HG02885 (cell line): ENCODE data around the gene B3GAT1.

Source experiments
- ATAC-seq: cut with Tn5 transposase; IDR thresholded peaks from one replicate; pipeline ENCODE4 v1.9.1; 2021; ENCODE audit warnings: mild to moderate bottlenecking; ENCODE audit not compliant: unreplicated experiment, poor library complexity

Gene B3GAT1

DNA sequence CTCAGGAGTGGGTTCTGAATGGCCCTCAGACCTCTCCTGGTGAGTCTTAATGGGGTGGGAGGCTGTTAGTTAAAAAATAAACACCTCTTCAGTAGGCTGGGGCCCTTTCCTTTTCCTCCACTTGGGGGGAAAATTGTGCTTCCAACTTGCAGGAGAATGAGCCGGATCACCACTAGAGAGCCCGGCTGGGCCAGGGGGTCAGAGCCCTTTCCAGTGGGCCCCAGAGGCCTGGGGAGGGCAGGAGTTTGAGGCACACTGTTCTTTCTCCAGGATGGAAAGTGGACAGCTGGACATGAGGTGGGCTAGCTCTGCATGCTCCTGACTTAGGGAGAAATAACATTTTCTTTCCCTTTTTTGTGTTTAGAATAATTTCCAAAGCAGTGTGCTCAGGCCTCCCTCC, 32.8 kb downstream of the B3GAT1 start:
- ATAC-seq: no peak

DNA sequence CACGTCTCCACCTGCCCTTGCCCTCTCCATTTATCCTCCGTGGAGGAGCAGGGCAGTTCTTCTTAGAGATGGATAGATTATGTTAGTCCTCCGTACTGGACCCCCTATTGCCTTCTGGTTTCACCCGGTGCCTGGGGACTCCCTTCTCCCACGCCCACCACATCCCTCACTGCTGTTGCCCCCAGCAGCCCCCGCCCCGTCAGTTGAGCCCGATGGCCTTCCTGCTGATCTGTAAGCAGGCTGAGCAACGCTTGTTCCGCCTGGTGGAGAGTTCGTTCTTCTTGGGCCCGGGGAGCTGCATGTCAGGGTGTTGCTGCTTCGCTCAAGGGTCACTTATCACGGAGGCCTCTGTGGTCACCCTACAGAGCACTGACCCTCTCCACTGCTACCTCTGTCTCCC, 34.2 kb downstream of the B3GAT1 start:
- no peak for ATAC-seq

DNA sequence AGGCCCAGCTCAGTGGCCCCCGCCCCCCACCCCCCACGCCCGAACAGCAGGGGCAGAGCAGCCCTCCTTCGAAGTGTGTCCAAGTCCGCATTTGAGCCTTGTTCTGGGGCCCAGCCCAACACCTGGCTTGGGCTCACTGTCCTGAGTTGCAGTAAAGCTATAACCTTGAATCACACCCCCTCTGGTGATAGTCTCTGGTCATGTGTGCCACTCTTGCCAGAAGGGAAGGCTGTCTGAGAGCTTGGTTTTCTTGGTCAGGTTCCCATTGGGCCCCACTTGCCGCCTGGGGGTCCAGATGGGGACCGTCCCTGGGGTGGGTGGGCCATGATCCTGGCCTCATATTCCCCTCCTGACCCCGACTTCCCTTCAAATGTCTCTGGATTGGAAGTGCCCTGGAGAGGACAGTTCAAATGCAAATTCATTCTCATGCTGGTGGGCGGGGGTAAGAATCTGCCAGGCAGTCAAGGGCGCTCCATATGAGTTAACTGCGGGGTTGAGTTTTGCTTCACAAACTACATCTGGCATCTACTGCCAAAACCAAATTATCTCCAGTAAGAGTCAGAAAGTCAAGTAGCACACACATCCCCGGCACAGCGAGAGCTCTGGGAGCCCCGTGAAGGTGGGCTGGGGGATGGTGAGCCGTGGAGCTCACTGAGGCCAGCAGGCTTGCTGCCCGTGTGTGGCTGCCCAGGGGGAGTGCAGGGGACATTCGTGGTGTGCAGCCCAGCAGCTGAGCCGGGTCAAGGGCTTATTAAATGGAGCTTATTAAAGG, 35.7 kb downstream of the B3GAT1 start:
- ATAC-seq: no peak

DNA sequence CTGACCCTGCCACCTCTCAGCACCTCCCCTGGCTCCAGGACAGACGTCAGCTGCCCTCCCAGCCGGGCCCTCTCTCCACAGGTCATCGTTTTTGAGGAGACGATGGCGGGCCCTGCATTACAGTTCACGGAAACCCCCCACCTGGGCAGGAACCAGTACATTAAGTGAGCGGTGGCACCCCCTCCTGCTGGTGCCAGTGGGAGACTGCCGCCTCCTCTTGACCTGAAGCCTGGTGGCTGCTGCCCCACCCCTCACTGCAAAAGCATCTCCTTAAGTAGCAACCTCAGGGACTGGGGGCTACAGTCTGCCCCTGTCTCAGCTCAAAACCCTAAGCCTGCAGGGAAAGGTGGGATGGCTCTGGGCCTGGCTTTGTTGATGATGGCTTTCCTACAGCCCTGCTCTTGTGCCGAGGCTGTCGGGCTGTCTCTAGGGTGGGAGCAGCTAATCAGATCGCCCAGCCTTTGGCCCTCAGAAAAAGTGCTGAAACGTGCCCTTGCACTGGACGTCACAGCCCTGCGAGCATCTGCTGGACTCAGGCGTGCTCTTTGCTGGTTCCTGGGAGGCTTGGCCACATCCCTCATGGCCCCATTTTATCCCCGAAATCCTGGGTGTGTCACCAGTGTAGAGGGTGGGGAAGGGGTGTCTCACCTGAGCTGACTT, 37.0 kb downstream of the B3GAT1 start:
- ATAC-seq: no peak

GRCh38 chr11:134374171-134374570, 37.9 kb downstream of the B3GAT1 start:
- no peak for ATAC-seq

DNA sequence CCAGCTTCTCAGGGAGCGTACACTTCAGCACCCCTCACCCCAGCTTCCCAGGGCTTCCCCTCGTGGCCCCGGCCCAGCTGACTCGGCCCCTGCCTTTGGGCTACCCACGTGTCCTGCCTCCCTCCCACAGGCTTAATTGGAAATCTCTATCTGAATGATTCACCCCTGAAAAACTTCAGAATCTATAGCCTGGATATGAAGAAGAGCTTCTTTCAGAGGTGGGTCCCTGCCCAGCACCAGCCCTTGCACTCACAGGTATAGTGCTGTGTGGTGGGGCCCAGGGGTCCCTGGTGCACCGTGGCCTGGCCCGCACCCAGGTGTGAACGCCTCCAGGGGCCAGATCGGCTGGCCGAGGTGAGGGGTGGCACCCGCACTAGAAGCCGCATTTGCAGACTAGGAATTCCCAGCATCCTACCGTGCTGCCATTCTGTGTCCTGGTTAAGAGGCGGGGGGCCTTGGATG, 38.4 kb downstream of the B3GAT1 start:
- no peak for ATAC-seq

DNA sequence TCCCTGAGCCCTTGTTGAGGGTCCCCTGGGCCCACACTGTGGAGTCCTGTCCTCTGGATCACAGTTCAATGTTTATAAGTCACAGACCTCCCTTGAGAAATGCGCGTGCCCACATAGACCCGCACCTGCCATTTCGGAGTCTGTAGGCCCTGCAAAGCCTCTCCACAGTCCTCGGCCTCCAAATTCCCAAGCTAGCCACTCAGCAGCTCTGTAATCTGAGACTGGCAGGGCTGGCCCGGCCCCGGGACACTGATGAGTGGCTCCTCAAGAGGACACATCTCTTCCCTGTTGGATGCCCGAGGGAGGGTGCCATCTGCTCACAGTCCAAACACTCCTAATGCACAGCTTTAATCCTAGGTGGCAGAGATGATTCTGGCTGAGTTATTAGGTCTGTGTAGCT, 39.1 kb downstream of the B3GAT1 start:
- no peak for ATAC-seq

DNA sequence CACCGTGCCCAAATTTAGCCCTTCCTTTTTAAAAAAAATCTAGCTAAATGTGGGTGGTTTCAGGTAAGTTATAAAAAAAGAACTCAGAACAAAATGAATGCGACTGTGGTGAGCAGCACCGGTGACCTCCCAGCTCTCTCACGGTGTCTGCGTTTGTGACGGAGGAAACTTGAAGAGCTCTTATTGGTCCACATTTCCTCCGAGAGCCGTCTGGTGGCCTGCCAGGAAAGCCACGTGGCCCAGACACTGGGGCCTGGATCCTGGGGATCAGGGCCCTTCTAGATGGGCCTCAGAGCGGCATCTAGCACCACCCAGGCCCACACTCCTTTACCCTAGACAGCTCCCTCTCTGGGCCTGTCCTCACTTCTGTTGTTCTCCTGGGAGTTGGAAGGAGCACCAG, 39.5 kb downstream of the B3GAT1 start:
- ATAC-seq: no peak

DNA sequence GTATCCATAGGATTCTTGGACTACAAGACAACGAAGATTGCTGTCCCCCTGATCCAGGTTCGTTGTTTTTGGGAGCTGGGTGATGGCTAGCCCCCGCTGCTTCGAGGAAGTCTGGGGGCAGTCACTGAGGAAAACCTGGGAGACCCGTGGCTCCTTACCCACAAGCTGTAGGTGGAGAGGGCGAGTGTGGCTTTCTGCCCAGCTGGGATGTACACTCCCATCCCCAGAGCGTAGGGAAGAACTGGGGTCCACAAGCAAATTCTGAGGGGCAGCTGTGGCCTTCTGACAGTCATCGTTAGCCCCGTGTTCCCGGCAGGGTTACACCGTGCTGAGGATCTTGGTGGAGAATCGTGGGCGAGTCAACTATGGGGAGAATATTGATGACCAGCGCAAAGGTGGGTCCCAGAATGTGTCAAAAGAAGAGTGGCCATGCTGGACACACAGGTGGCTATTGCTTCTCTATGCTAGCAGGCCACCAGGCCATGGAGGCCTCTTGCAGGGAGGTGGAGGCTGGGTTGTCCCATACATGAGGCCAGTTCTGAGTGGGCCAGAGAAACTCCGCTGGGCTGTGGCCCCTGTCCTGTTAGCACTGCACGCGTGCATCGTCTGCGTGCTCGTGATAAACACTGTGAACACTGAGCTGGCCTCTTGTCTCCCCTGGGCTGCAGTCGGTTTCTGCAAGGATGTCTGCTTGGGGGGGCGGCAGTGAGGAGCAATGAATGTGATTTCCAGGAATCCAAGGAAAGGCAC, 40.4 kb downstream of the B3GAT1 start:
- no peak for ATAC-seq

DNA sequence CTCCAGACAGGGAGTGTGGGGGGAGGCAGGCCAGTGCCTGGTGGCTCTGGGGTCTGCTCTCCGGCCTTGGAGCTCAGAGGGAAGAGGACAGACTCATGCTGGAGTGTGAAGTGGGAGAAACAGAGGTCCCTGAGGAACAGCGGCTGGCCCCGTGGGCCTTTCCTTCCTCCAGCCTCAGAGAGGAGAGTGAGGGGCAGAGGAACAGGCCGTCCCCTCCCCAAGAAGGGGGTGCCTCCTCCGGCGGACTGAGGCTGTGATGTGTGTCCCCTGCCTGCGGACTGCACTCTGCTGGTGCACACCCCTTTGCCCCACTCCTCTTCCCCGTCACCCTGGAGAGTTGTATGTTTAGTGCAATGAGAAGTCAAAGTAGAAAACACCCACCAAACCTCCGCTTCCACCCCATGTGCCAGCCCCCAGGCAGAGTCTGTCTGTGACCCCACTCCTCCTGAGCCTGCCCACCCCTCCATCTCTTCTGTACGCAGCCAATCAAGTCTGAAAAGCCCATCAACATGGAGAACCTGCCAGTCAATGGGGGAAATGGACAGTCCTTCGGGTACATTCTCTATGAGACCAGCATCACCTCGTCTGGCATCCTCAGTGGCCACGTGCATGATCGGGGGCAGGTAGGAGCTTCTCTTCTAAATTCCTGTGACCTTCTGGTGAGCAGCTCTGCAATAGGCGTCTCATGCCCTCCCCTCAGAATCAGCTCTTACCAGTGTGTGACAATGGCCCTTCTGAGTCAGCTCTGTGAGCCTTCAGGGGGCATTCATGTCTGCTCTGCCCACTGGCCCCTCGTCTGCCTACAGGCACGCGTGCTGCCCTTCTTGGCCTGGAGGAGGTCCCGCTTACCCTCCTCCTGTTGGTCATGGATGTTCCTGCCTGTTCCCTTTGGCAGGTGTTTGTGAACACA, 41.3 kb downstream of the B3GAT1 start:
- ATAC-seq: no peak

GRCh38 chr11:134369656-134370525, 42.2 kb downstream of the B3GAT1 start:
- no peak for ATAC-seq

DNA sequence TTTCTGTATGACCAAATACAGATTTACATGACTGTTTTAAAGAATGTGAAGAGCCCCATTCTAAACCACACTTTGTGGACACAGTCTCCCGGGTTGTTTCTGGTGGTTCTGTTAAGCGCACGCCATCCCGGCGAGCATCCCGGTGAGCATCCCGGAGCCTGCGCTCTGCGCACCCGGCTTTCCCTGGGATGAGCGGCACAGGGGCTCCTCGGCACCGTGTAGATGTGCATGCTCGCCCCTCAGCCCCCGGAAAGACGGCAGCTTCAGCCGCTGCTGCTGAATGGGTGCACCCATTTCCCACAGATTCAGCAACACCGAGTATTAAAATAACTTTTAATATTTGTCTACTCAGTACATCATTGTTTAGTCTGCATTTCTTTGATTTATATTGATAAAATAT, 44.3 kb downstream of the B3GAT1 start:
- no peak for ATAC-seq

DNA sequence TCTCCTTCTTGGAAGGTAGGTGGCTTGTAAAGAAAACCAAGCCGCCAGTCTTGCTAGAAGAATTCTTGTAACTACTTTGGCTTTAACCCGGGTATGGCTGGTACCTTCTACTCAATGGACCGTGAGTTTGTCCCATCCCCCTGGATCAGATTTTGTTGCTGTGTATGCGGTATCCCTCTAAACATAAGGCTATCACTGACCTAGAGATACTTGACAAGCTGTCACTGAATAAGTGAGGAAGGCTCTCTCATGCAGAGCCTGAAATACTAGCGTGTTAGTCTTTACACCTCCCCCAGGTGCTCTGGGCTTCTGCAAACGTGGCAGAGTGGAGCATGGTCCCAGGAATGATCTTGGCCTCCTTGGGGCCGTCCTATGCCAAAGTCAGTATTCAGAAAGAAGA, 45.8 kb downstream of the B3GAT1 start:
- no peak for ATAC-seq

GRCh38 chr11:134365011-134365925, 46.8 kb downstream of the B3GAT1 start:
- ATAC-seq: no peak

DNA sequence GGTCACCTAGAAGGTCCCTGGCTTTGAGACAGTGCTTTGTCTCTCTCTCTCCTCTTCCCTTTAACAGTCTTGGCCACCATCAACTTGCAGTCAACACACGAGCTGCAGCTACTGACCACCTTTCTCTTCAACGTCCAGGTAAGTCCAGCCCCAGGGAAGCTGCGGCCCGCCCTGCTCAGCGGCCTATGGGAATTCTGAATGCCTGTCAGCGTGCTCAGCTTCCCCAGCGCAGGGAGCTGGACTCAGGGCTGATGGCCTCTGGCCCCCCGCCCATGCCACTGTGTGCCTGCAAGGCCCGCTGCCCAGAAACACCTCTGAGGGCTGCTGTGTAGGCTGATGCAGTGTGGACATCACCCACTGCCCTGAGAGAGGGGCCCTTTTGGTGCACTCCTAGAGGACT, 47.8 kb downstream of the B3GAT1 start:
- ATAC-seq: no peak

DNA sequence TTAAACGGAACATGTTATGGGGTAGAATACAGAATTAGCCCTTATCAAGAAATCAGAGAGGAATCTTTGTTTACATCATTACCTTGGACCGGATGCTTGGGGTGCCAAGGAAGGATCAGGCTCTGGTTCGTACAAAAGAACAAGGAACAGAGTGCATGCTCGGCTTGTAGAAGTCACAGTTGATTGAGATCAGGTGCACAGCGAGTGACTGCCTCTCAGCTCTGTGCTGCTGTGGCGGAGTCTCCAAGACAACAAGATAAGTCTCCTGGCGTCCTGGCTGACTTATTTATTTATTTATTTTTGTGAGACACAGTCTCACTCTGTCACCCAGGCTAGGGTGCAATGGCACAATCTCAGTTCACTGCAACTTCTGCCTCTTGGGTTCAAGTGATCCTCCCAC, 48.5 kb downstream of the B3GAT1 start:
- ATAC-seq: no peak

- no peak for ATAC-seq
Observed at GRCh38 chr11:134363161-134363560, 48.9 kb downstream of the B3GAT1 start.

DNA sequence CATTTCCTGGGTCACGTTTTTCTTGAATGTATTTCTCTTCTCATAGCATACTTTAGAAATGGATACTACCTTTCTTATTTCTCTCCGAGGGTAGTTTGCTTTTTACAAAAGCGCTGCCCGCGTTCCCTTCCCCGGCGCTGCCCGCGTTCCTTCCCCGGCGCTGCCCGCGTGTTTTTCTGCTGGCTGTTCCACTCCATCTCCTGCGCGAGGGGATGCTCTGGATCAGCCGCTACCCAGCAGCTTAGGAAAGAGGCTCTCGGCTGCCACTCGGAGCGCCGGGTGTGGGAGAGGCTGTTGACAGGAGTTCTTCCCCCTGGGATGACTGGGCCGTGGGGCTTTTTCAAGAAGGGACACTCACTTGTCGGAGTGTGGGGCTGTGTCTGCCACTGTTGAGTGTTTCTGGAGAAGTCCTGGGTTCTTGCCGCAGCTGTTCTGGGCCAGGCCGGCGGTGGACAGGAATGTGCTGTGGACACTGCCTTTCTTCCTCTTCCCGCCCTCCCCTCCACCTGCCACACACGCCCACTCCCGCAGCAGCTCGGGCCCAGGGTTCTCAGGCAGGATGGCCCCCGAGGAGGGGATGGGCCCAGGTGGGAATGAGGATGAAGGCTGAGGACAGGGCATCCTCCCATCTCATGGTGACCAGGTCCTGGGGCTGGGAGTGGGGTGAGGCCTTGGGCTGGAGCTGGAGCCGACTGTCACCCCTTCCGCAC, 49.7 kb downstream of the B3GAT1 start:
- no peak for ATAC-seq
